Upper lobe of right lung (tissue), 1 donor: Measurements from ENCODE around the gene RHBDD1. TPM values are rescaled to one million over a fixed set of nuclear protein-coding genes. Genes with fewer than 3 reads are reported as not detected.

Experiments
- ATAC-seq: fragments of 200-7000 bp; cut with Tn5 transposase; one replicate; pipeline ENCODE4 v1.9.1; 2020; ENCODE audit warnings: mild to moderate bottlenecking, moderate library complexity
- DNase-seq: peaks from one replicate; pipeline ENCODE4 v3.0.0-alpha.2; 2020
- H3K27ac ChIP-seq: fragments of 200-600 bp; one replicate; pipeline ENCODE4 v1.8.0; 2022
- H3K27me3 ChIP-seq: fragments of 200-600 bp; one replicate; pipeline ENCODE4 v1.8.0; 2022; ENCODE audit warnings: mild to moderate bottlenecking
- H3K36me3 ChIP-seq: fragments of 200-600 bp; one replicate; pipeline ENCODE4 v1.8.0; 2022
- H3K4me1 ChIP-seq: fragments of 200-600 bp; one replicate; pipeline ENCODE4 v1.8.0; 2022
- H3K4me3 ChIP-seq: fragments of 200-600 bp; one replicate; pipeline ENCODE4 v1.8.0; 2022; ENCODE audit warnings: mild to moderate bottlenecking
- H3K9me3 ChIP-seq: fragments of 200-600 bp; one replicate; pipeline ENCODE4 v1.8.0; 2022
- CTCF ChIP-seq: fragments of 200-600 bp; IDR thresholded peaks from one replicate; pipeline ENCODE4 v1.8.0; 2022; ENCODE audit warnings: antibody characterized with exemption
- intact Hi-C: fragments of 100-400 bp; cut with DNase I; formaldehyde crosslinking; loops from one replicate; pipeline ENCODE4 v1.11.0; 2022
- total RNA-seq: library from RNA; stranded (reverse); fragmentation: NEBNext Ultra II Directional; extraction: Animal tissue kit (Norgen Biotek cat#: 25700); gene quantifications from one replicate; pipeline ENCODE4 v1.2.1, GENCODE V29; 2021
- donor health status: DM: no; HTN: yes; CAD: no; lungs with severe emphysema.

Gene RHBDD1
- total RNA-seq, 1 donor from 2014 or later: 38.4 TPM

- no peaks in the 10 kb centered on the region for H3K9me3 ChIP-seq
- no peaks in the 10 kb centered on the region for H3K4me1 ChIP-seq
- intact Hi-C loops: no loop called here
- DNase-seq (no peak), ATAC-seq (no peak)
- no peak overlapping the region for H3K4me3 ChIP-seq
- H3K36me3 ChIP-seq: no peaks in the 10 kb centered on the region
- H3K27me3 ChIP-seq: no peaks in the 10 kb centered on the region
- no peak for TF ChIP-seq CTCF
- no peak overlapping the region for H3K27ac ChIP-seq
Observed at GRCh38 chr2:226818930-226819329, 16.9 kb upstream of the RHBDD1 start.

GRCh38 chr2:226825056-226825455 is 10.8 kb upstream of the RHBDD1 start:
- H3K27ac ChIP-seq: no peak overlapping the region
- no peaks in the 10 kb centered on the region for H3K4me1 ChIP-seq
- DNase-seq (no peak), ATAC-seq (no peak)
- TF ChIP-seq CTCF: no peak
- intact Hi-C loops: no loop called here
- no peak overlapping the region for H3K4me3 ChIP-seq
- H3K36me3 ChIP-seq: no peaks in the 10 kb centered on the region
- H3K27me3 ChIP-seq: no peaks in the 10 kb centered on the region
- H3K9me3 ChIP-seq: no peaks in the 10 kb centered on the region

GRCh38 chr2:226828191-226828590 is 7.7 kb upstream of the RHBDD1 start:
- Histone ChIP-seq H3K4me3 (no peak overlapping the region), H3K4me1 (no peaks in the 10 kb centered on the region), H3K27me3 (no peaks in the 10 kb centered on the region), H3K27ac (no peak overlapping the region), H3K36me3 (no peaks in the 10 kb centered on the region), H3K9me3 (no peaks in the 10 kb centered on the region)
- intact Hi-C loops: no loop called here
- DNase-seq: no peak
- TF ChIP-seq CTCF: no peak
- no peak for ATAC-seq

GRCh38 chr2:226829721-226830631 is 5.9 kb upstream of the RHBDD1 start:
- DNase-seq: no peak
- H3K36me3 ChIP-seq: no peaks in the 10 kb centered on the region
- no peak for ATAC-seq
- H3K27ac ChIP-seq: no peak overlapping the region
- H3K4me3 ChIP-seq: no peak overlapping the region
- intact Hi-C loops: no loop called here
- H3K4me1 ChIP-seq: no peaks in the 10 kb centered on the region
- TF ChIP-seq CTCF: no peak
- no peaks in the 10 kb centered on the region for H3K27me3 ChIP-seq
- H3K9me3 ChIP-seq: no peaks in the 10 kb centered on the region

- no peak for ATAC-seq
- Histone ChIP-seq H3K27ac (no peak overlapping the region), H3K4me3 (no peak overlapping the region), H3K27me3 (no peaks in the 10 kb centered on the region), H3K4me1 (no peaks in the 10 kb centered on the region), H3K9me3 (no peaks in the 10 kb centered on the region), H3K36me3 (no peaks in the 10 kb centered on the region)
- TF ChIP-seq CTCF: no peak
- DNase-seq: no peak
- intact Hi-C loops: no loop called here
Observed at GRCh38 chr2:226831266-226831665, 4.6 kb upstream of the RHBDD1 start.
